MCF 10A (cell line): ENCODE measurements around the gene BARHL1. TPM values are rescaled to one million over a fixed set of nuclear protein-coding genes. Genes with fewer than 3 reads are reported as not detected.

ENCODE experiments used
- BruUV-seq: library from RNA; stranded (reverse); fragments of 400-500 nt; replicated peaks from 2 replicates; lab custom pipeline; 2021; lab: Mats Ljungman, UMichigan
- CTCF ChIA-PET: fragments of 300-600 bp; sonication (Branson Sonifier 250); formaldehyde crosslinking; extraction: SDS; loops from one replicate; lab custom pipeline; 2021; ENCODE audit warnings: antibody characterized with exemption, inconsistent platforms; lab: Yijun Ruan, JAX
- POLR2A ChIA-PET: fragments of 300-600, 350-650 bp; sonication (Branson Sonifier 250); formaldehyde crosslinking; extraction: SDS; loops from one replicate; lab custom pipeline; 2020; ENCODE audit warnings: antibody characterized with exemption, inconsistent platforms; lab: Yijun Ruan, JAX
- DNase-seq: peaks from one replicate; pipeline ENCODE4 v3.0.0-alpha.2; 2018; ENCODE audit not compliant: unreplicated experiment
- H3K27ac Mint-ChIP-seq: one replicate; pipeline ENCODE4 v1.8.0; 2022; ENCODE audit warnings: mild to moderate bottlenecking, low read depth, mixed read lengths; ENCODE audit not compliant: unreplicated experiment
- H3K27me3 Mint-ChIP-seq: one replicate; pipeline ENCODE4 v1.8.0; 2022; ENCODE audit warnings: mixed read lengths; ENCODE audit not compliant: insufficient read depth, unreplicated experiment
- H3K36me3 Mint-ChIP-seq: one replicate; pipeline ENCODE4 v1.8.0; 2022; ENCODE audit warnings: mild to moderate bottlenecking, moderate library complexity, mixed read lengths; ENCODE audit not compliant: insufficient read depth, unreplicated experiment
- H3K4me1 Mint-ChIP-seq: one replicate; pipeline ENCODE4 v1.8.0; 2022; ENCODE audit warnings: mixed read lengths; ENCODE audit not compliant: insufficient read depth, unreplicated experiment
- H3K4me3 Mint-ChIP-seq: one replicate; pipeline ENCODE4 v1.8.0; 2022; ENCODE audit warnings: mild to moderate bottlenecking, moderate library complexity, mixed read lengths; ENCODE audit not compliant: unreplicated experiment
- H3K9me3 Mint-ChIP-seq: one replicate; pipeline ENCODE4 v1.8.0; 2022; ENCODE audit warnings: mixed read lengths; ENCODE audit not compliant: unreplicated experiment
- CTCF ChIP-seq: fragments of 200-600 bp; IDR thresholded peaks from one replicate; pipeline ENCODE4 v1.8.0; 2022; ENCODE audit warnings: antibody characterized with exemption, mild to moderate bottlenecking; ENCODE audit not compliant: unreplicated experiment
- intact Hi-C: fragments of 100-400 bp; cut with micrococcal nuclease; formaldehyde crosslinking; loops from 2 replicates; pipeline ENCODE4 v1.14.1; 2022
- total RNA-seq: library from RNA; stranded (reverse); gene quantifications from 2 replicates; pipeline ENCODE4 v1.2.3, GENCODE V29; 2022

Gene BARHL1
- total RNA-seq, 1 experiment from 2014 or later, result not detected

DNA sequence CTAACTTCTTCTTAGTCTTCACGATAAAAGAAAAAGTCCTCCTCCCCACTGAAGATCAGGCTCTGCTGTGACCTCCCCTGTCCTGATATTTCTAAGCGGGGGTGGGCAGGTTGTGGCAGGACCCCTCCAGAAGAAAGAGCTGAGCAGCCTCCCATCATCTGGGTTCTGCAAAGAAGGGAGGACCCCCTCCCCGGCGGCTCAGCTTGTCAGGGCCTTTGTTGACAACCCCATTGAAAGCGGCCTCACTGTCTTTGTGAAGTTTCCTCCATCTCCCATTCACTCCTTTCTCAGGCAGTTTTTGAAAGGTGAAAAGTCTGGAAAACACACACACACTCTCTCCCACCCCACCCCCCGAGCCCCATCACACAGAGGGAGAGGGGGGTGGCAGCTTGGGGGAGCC lies 26.2 kb upstream of the BARHL1 start:
- no TSS peak for BruUV-seq
- no peak overlapping the region for H3K27ac Mint-ChIP-seq
- H3K27me3 Mint-ChIP-seq, result peaks cover 85% of the 10 kb centered on the region
- TF ChIP-seq CTCF, result no peak
- no peak for DNase-seq
- no peaks in the 10 kb centered on the region for H3K4me1 Mint-ChIP-seq
- H3K36me3 Mint-ChIP-seq, result no peaks in the 10 kb centered on the region
- intact Hi-C loops, result no loop called here
- H3K9me3 Mint-ChIP-seq, result no peaks in the 10 kb centered on the region
- ChIA-PET CTCF (interaction anchor here (1.1 kb wide), 1 partner anchor 68 kb away, joined by 3 read pairs; no protein-coding TSS in a partner anchor), POLR2A (no interaction called here)
- no peak overlapping the region for H3K4me3 Mint-ChIP-seq

GRCh38 chr9:132556714-132557113 lies 25.7 kb upstream of the BARHL1 start:
- no peak overlapping the region for H3K27ac Mint-ChIP-seq
- no peaks in the 10 kb centered on the region for H3K36me3 Mint-ChIP-seq
- POLR2A ChIA-PET, result no interaction called here
- H3K27me3 Mint-ChIP-seq, result peaks cover 85% of the 10 kb centered on the region
- BruUV-seq, result no TSS peak
- CTCF ChIA-PET, result interaction anchor here (1.1 kb wide), 1 partner anchor 68 kb away, joined by 3 read pairs; no protein-coding TSS in a partner anchor
- H3K9me3 Mint-ChIP-seq, result no peaks in the 10 kb centered on the region
- DNase-seq, result no peak
- no peaks in the 10 kb centered on the region for H3K4me1 Mint-ChIP-seq
- H3K4me3 Mint-ChIP-seq, result no peak overlapping the region
- TF ChIP-seq CTCF, result no peak
- intact Hi-C loops, result no loop called here

GRCh38 chr9:132557159-132557558 lies 25.2 kb upstream of the BARHL1 start:
- Mint-ChIP-seq H3K36me3 (no peaks in the 10 kb centered on the region), H3K27ac (no peak overlapping the region), H3K27me3 (peaks cover 86% of the 10 kb centered on the region), H3K4me3 (no peak overlapping the region), H3K9me3 (no peaks in the 10 kb centered on the region), H3K4me1 (no peaks in the 10 kb centered on the region)
- CTCF ChIA-PET, result interaction anchor here (1.1 kb wide), 1 partner anchor 69 kb away, joined by 3 read pairs; no protein-coding TSS in a partner anchor
- intact Hi-C loops, result no loop called here
- POLR2A ChIA-PET, result no interaction called here
- no TSS peak for BruUV-seq
- DNase-seq, result no peak
- TF ChIP-seq CTCF, result no peak

GRCh38 chr9:132559711-132560110 lies 22.7 kb upstream of the BARHL1 start:
- peaks cover 88% of the 10 kb centered on the region for H3K27me3 Mint-ChIP-seq
- DNase-seq, result no peak
- intact Hi-C loops, result no loop called here
- H3K36me3 Mint-ChIP-seq, result peaks cover 6% of the 10 kb centered on the region
- H3K27ac Mint-ChIP-seq, result no peak overlapping the region
- no TSS peak for BruUV-seq
- ChIA-PET POLR2A (interaction anchor here (0.6 kb wide), 1 partner anchor 103 kb away, joined by 3 read pairs; no protein-coding TSS in a partner anchor), CTCF (interaction anchor here (0.6 kb wide), 1 partner anchor 22 kb away, joined by 3 read pairs; no protein-coding TSS in a partner anchor)
- H3K4me3 Mint-ChIP-seq, result no peak overlapping the region
- H3K9me3 Mint-ChIP-seq, result no peaks in the 10 kb centered on the region
- TF ChIP-seq CTCF, result no peak
- no peaks in the 10 kb centered on the region for H3K4me1 Mint-ChIP-seq
